Measurements from ENCODE around the gene FRG2.

GRCh38 chr4:189988877-189989431, 38.1 kb downstream of the FRG2 start:
- TF ChIP-seq POLR2A (IDR thresholded peaks at IDR 0.05; ENCODE audit: insufficient read depth in 1 of 2, low read depth in 2 of 2, low read length in 2 of 2) (no peak), CBX2 (IDR thresholded peaks at IDR 0.05; ENCODE audit: low read depth, low read length) (no peak), CBX2 (CRISPR knock-in tag; IDR thresholded peaks at IDR 0.05; ENCODE audit: low read depth) (no peak), CTCF (CRISPR knock-in tag; IDR thresholded peaks at IDR 0.05) (no peak), TCF7 (IDR thresholded peaks at IDR 0.05; ENCODE audit: low read depth) (no peak), MTA1 (CRISPR knock-in tag; IDR thresholded peaks at IDR 0.05; ENCODE audit: borderline replicate concordance) (no peak), GABPA (IDR thresholded peaks at IDR 0.05; ENCODE audit: low read depth, low read length) (no peak), GABPA (CRISPR knock-in tag; IDR thresholded peaks at IDR 0.05; ENCODE audit: low read depth) (no peak), MYNN (CRISPR knock-in tag; IDR thresholded peaks at IDR 0.05; ENCODE audit: low read depth) (no peak), ZNF747 (CRISPR knock-in tag; IDR thresholded peaks at IDR 0.05; ENCODE audit: borderline replicate concordance) (no peak), MAX (IDR thresholded peaks at IDR 0.05) (no peak), CC2D1A (CRISPR knock-in tag; IDR thresholded peaks at IDR 0.05) (no peak), ARNT (IDR thresholded peaks at IDR 0.05) (no peak)

All from HepG2 (cell line).